ENCODE measurements around the gene CFAP77.
"Not testable (repeated sequence)": the region's sequence is repeated elsewhere in the genome, so short reads cannot be mapped to it uniquely, and the experiment has no call there.

The CFAP77 gene

GRCh38 chr9:132409828-132410528 is at the start of gene CFAP77:
Gene CFAP77 (plus strand): TSS chr9:132410211. CDS start chr9:132410272, 61 bp downstream.
- peak; percentile 68 for DNase-seq
- peak within 1 kb of the TSS; percentile 65 for H3K4me3 Mint-ChIP-seq
- peaks cover 43% of the 10 kb centered on the region for H3K27me3 Mint-ChIP-seq
- H3K9me3 Mint-ChIP-seq = no peaks in the 10 kb centered on the region
- H3K36me3 Mint-ChIP-seq (ENCODE audit: low read depth) = peaks cover 12% of the 10 kb centered on the region
- H3K27ac Mint-ChIP-seq = peak within 1 kb of the TSS; percentile 50
- H3K4me1 Mint-ChIP-seq (ENCODE audit: low read depth) = peaks cover 44% of the 10 kb centered on the region

DNA sequence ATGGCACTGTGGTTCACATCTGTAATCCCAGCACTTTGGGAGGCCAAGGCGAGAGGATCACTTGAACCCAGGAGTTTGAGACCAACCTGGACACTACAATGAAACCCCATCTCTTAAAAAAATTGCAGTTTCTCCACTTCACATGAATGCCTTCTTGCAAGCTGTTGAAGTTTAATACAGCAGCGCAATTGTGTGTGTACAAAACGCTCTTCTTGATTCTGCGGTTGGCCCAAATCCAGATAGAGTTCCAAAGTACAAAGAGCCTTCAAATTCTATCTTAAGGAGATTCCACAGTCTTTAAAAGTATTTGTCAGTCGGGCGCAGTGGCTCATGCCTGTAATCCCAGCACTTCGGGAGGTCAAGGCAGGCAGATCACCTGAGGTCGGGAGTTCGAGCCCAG is 45.9 kb upstream of the CFAP77 start:
- H3K27ac Mint-ChIP-seq = no peak overlapping the region
- no peak overlapping the region for H3K4me3 Mint-ChIP-seq
- no peaks in the 10 kb centered on the region for H3K4me1 Mint-ChIP-seq (ENCODE audit: low read depth)
- H3K27me3 Mint-ChIP-seq = no peaks in the 10 kb centered on the region
- H3K36me3 Mint-ChIP-seq (ENCODE audit: low read depth) = no peaks in the 10 kb centered on the region
- DNase-seq = no peak
- H3K9me3 Mint-ChIP-seq = no peaks in the 10 kb centered on the region

- H3K36me3 Mint-ChIP-seq (ENCODE audit: low read depth) = no peaks in the 10 kb centered on the region
- DNase-seq = no peak
Measured at GRCh38 chr9:132365986-132366385, 44.0 kb upstream of the CFAP77 start.

GRCh38 chr9:132366481-132366880 is 43.5 kb upstream of the CFAP77 start:
- peaks cover 2% of the 10 kb centered on the region for H3K36me3 Mint-ChIP-seq (ENCODE audit: low read depth)
- H3K4me1 Mint-ChIP-seq (ENCODE audit: low read depth) = no peaks in the 10 kb centered on the region
- H3K27me3 Mint-ChIP-seq = no peaks in the 10 kb centered on the region
- H3K9me3 Mint-ChIP-seq = no peaks in the 10 kb centered on the region
- no peak overlapping the region for H3K4me3 Mint-ChIP-seq
- no peak overlapping the region for H3K27ac Mint-ChIP-seq
- DNase-seq = no peak

More at GRCh38 chr9:132365986-132366385, 44.0 kb upstream of the CFAP77 start:
- H3K27me3 Mint-ChIP-seq = no peaks in the 10 kb centered on the region
- H3K27ac Mint-ChIP-seq = no peak overlapping the region
- no peaks in the 10 kb centered on the region for H3K9me3 Mint-ChIP-seq
- H3K4me3 Mint-ChIP-seq = no peak overlapping the region
- no peaks in the 10 kb centered on the region for H3K4me1 Mint-ChIP-seq (ENCODE audit: low read depth)

DNA sequence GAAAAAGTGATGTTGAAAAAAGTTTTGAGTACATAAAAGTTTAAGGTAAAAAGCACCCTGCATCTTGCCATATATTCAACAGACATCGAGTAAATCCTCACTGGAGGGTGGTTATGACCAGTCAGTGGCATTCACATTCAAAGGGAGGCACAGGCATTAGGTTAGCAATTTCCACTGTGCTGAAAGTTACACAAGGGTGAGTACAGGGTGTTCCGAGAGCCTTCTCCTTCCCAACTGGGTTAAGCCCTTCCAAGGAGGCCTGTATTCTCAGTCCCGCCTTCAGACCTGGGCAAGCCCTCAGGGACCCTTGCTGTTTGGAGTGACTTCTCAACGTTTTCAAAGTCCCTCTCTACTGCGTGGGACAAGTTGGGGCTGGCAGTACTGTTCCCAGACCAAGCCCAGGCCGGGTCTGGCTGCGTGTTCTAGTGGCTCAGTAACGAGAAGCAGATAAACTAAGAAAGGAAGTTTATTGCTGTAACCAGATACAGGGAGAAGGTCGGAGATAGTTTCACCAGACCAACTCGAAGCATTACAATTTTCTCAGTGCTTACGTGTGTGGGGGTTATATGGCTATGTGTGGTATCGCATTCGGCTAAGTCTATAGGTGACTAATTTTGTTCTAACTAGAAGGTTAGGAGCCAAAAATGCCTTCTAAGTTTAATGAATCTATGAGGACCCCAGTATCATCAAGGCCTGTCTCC is 42.2 kb upstream of the CFAP77 start:
- Mint-ChIP-seq H3K27ac (no peak overlapping the region), H3K4me1 (ENCODE audit: low read depth) (peaks cover 6% of the 10 kb centered on the region), H3K36me3 (ENCODE audit: low read depth) (peaks cover 6% of the 10 kb centered on the region), H3K27me3 (no peaks in the 10 kb centered on the region), H3K4me3 (no peak overlapping the region), H3K9me3 (no peaks in the 10 kb centered on the region)
- DNase-seq = no peak

DNA sequence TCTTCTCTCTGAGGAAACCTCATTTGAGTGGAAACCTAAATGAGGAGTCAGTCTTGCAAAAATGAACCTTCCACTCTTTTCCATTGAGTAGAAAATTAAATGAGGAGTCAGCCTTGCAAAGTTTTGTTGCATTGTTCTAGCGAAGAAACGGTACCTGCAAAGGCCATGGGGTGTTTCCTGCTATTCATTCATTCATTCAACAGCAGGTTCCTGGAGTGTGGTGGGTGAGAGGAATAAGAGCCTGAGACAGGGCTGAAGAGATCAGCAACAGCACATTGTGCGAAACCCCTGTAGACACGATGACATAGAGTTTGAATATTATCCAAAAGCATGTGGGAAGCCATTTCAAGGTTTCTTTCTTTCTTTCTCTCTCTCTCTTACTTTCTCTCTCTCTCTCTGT is 40.6 kb upstream of the CFAP77 start:
- no peaks in the 10 kb centered on the region for H3K9me3 Mint-ChIP-seq
- H3K4me3 Mint-ChIP-seq = no peak overlapping the region
- H3K27me3 Mint-ChIP-seq = no peaks in the 10 kb centered on the region
- no peak overlapping the region for H3K27ac Mint-ChIP-seq
- H3K36me3 Mint-ChIP-seq (ENCODE audit: low read depth) = peaks cover 14% of the 10 kb centered on the region
- no peak for DNase-seq
- H3K4me1 Mint-ChIP-seq (ENCODE audit: low read depth) = peaks cover 18% of the 10 kb centered on the region

- no peak overlapping the region for H3K4me3 Mint-ChIP-seq
- peaks cover 23% of the 10 kb centered on the region for H3K36me3 Mint-ChIP-seq (ENCODE audit: low read depth)
- no peak overlapping the region for H3K27ac Mint-ChIP-seq
- H3K27me3 Mint-ChIP-seq = no peaks in the 10 kb centered on the region
- H3K9me3 Mint-ChIP-seq = no peaks in the 10 kb centered on the region
- H3K4me1 Mint-ChIP-seq (ENCODE audit: low read depth) = peaks cover 20% of the 10 kb centered on the region
- no peak for DNase-seq
Measured at GRCh38 chr9:132370592-132370991, 39.4 kb upstream of the CFAP77 start.

DNA sequence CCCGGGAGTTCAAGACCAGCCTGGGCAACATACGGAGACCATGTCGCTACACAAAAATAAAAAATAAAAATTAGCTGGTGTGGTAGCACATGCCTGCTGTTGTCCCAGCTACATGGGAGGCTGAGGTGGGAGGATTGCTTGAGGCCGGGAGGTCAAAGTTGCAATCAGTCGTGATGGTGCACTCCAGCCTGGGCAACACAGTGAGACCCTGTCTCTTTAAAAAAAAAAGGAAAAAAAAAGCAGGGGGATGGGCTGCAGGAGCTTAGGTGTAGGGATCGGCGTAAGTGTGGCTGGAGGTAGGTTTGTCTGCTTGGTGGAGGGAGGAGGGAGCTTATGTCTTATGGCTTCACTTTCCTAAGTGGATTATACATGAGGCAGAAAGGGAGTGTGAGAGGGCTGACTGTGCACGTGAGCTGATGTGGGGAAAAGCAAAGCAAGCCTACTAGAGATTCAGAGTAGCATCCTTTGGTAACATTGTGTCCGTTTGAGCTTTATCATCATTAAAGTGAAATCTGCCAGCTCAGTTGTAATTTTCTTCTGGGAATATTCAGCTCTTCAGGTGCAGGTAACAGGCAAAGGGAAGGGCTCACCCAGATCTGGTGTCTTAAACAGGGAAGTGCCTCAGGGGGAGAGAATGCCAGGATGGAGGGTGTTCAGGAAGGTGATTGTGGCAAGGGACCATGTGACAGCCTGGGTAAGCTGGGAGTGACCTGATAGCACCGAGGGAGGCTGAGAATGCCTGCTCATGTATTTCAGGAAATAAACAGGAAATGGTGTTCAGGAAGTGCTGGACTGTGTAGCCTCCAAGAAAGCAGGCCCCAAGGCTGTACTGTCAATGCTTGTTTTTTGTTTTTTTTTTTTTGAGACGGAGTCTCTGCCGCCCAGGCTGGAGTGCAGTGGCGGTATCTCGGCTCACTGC is 37.6 kb upstream of the CFAP77 start:
- Mint-ChIP-seq H3K27ac (peak overlapping the region; percentile 84), H3K4me3 (no peak overlapping the region), H3K27me3 (no peaks in the 10 kb centered on the region), H3K36me3 (ENCODE audit: low read depth) (peaks cover 23% of the 10 kb centered on the region), H3K4me1 (ENCODE audit: low read depth) (peaks cover 20% of the 10 kb centered on the region), H3K9me3 (no peaks in the 10 kb centered on the region)
- DNase-seq = no peak

DNA sequence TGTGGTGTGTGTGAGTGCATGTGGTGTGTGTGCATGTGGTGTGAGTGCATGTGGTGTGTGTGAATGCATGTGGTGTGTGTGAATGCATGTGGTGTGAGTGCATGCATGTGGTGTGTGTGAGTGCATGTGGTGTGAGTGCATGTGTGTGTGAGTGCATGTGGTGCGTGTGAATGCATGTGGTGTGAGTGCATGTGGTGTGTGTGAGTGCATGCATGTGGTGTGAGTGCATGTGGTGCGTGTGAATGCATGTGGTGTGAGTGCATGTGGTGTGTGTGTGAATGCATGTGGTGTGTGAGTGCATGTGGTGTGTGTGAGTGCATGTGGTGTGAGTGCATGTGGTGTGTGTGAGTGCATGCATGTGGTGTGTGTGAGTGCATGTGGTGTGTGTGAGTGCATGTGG is 32.2 kb upstream of the CFAP77 start:
- peaks cover 24% of the 10 kb centered on the region for H3K4me1 Mint-ChIP-seq (ENCODE audit: low read depth)
- not testable (repeated sequence) for H3K27ac Mint-ChIP-seq, H3K4me3 Mint-ChIP-seq

DNA sequence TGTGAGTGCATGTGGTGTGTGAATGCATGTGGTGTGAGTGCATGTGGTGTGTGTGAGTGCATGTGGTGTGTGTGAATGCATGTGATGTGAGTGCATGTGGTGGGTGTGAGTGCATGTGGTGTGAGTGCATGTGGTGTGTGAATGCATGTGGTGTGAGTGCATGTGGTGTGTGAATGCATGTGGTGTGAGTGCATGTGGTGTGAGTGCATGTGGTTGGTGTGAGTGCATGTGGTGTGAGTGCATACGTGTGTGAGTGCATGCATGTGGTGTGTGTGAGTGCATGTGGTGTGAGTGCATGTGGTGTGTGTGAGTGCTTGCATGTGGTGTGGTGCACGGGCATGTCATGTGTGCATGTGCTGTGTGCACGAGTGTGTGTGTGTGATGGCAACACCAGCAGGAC is 31.6 kb upstream of the CFAP77 start:
- H3K36me3 Mint-ChIP-seq (ENCODE audit: low read depth) = peaks cover 33% of the 10 kb centered on the region
- not testable (repeated sequence) for H3K9me3 Mint-ChIP-seq, H3K27ac Mint-ChIP-seq, H3K4me3 Mint-ChIP-seq, DNase-seq, H3K27me3 Mint-ChIP-seq
- H3K4me1 Mint-ChIP-seq (ENCODE audit: low read depth) = peaks cover 23% of the 10 kb centered on the region

More for the DNA sequence above, 32.2 kb upstream of the CFAP77 start:
- not testable (repeated sequence) for H3K9me3 Mint-ChIP-seq, DNase-seq, H3K27me3 Mint-ChIP-seq
- H3K36me3 Mint-ChIP-seq (ENCODE audit: low read depth) = peaks cover 31% of the 10 kb centered on the region

- Mint-ChIP-seq H3K27ac (peak overlapping the region; percentile 39), H3K27me3 (no peaks in the 10 kb centered on the region), H3K9me3 (no peaks in the 10 kb centered on the region), H3K36me3 (ENCODE audit: low read depth) (peaks cover 56% of the 10 kb centered on the region), H3K4me3 (no peak overlapping the region), H3K4me1 (ENCODE audit: low read depth) (peaks cover 33% of the 10 kb centered on the region)
- DNase-seq = no peak
Measured at GRCh38 chr9:132381966-132382541, 28.0 kb upstream of the CFAP77 start.

- Mint-ChIP-seq H3K9me3 (no peaks in the 10 kb centered on the region), H3K36me3 (ENCODE audit: low read depth) (peaks cover 70% of the 10 kb centered on the region), H3K27me3 (no peaks in the 10 kb centered on the region), H3K4me1 (ENCODE audit: low read depth) (peaks cover 33% of the 10 kb centered on the region), H3K4me3 (no peak overlapping the region), H3K27ac (peak overlapping the region; percentile 66)
- DNase-seq = no peak
Measured at GRCh38 chr9:132383462-132383883, 26.5 kb upstream of the CFAP77 start.

- no peaks in the 10 kb centered on the region for H3K27me3 Mint-ChIP-seq
Measured at GRCh38 chr9:132384376-132384775, 25.6 kb upstream of the CFAP77 start.

GRCh38 chr9:132387133-132387532 is 22.9 kb upstream of the CFAP77 start:
- H3K36me3 Mint-ChIP-seq (ENCODE audit: low read depth) = peaks cover 96% of the 10 kb centered on the region
- no peak for DNase-seq
- peaks cover 26% of the 10 kb centered on the region for H3K4me1 Mint-ChIP-seq (ENCODE audit: low read depth)
- no peak overlapping the region for H3K27ac Mint-ChIP-seq
- H3K9me3 Mint-ChIP-seq = no peaks in the 10 kb centered on the region
- no peak overlapping the region for H3K4me3 Mint-ChIP-seq
- H3K27me3 Mint-ChIP-seq = no peaks in the 10 kb centered on the region

More at GRCh38 chr9:132384376-132384775, 25.6 kb upstream of the CFAP77 start:
- no peak overlapping the region for H3K4me3 Mint-ChIP-seq
- DNase-seq = no peak
- H3K4me1 Mint-ChIP-seq (ENCODE audit: low read depth) = peaks cover 33% of the 10 kb centered on the region
- no peaks in the 10 kb centered on the region for H3K9me3 Mint-ChIP-seq
- peaks cover 79% of the 10 kb centered on the region for H3K36me3 Mint-ChIP-seq (ENCODE audit: low read depth)
- peak overlapping the region; percentile 51 for H3K27ac Mint-ChIP-seq
